IgD-negative memory B cell (primary cell): Measurements from ENCODE around the gene KIFC1. TPM values are rescaled to one million over a fixed set of nuclear protein-coding genes. Genes with fewer than 3 reads are reported as not detected.
"Not testable (repeated sequence)": the region's sequence is repeated elsewhere in the genome, so short reads cannot be mapped to it uniquely, and the experiment has no call there.

Experiments
- H3K27ac Mint-ChIP-seq, 3 donors: one replicate each; pipeline ENCODE4 v1.8.0; 2020 to 2022; ENCODE audit warnings: mild to moderate bottlenecking in 3 of 3, mixed read lengths in 3 of 3, moderate library complexity in 1 of 3
- H3K27me3 Mint-ChIP-seq: one replicate; pipeline ENCODE4 v1.8.0; 2021; ENCODE audit warnings: mixed read lengths
- H3K36me3 Mint-ChIP-seq: one replicate; pipeline ENCODE4 v1.8.0; 2020; ENCODE audit warnings: mild to moderate bottlenecking, mixed read lengths
- H3K4me1 Mint-ChIP-seq, 3 donors: one replicate each; pipeline ENCODE4 v1.8.0; 2020 to 2022; ENCODE audit warnings: mixed read lengths in 3 of 3, mild to moderate bottlenecking in 1 of 3
- H3K4me3 Mint-ChIP-seq, 4 donors: one replicate each; pipeline ENCODE4 v1.8.0; 2020 to 2022; ENCODE audit warnings: mild to moderate bottlenecking in 4 of 4, mixed read lengths in 4 of 4, moderate library complexity in 3 of 4
- H3K9me3 Mint-ChIP-seq, 3 donors: one replicate each; pipeline ENCODE4 v1.8.0; 2020 to 2021; ENCODE audit warnings: mixed read lengths in 3 of 3, mild to moderate bottlenecking in 1 of 3
- polyA plus RNA-seq: library from polyadenylated mRNA; unstranded; fragments of 300-500 nt; fragmentation: Illumina TruSeq; gene quantifications from one replicate; pipeline ENCODE4 v1.2.3, GENCODE V29; 2021

KIFC1 gene, protein sequence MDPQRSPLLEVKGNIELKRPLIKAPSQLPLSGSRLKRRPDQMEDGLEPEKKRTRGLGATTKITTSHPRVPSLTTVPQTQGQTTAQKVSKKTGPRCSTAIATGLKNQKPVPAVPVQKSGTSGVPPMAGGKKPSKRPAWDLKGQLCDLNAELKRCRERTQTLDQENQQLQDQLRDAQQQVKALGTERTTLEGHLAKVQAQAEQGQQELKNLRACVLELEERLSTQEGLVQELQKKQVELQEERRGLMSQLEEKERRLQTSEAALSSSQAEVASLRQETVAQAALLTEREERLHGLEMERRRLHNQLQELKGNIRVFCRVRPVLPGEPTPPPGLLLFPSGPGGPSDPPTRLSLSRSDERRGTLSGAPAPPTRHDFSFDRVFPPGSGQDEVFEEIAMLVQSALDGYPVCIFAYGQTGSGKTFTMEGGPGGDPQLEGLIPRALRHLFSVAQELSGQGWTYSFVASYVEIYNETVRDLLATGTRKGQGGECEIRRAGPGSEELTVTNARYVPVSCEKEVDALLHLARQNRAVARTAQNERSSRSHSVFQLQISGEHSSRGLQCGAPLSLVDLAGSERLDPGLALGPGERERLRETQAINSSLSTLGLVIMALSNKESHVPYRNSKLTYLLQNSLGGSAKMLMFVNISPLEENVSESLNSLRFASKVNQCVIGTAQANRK
- polyA plus RNA-seq: 0.23 TPM

DNA sequence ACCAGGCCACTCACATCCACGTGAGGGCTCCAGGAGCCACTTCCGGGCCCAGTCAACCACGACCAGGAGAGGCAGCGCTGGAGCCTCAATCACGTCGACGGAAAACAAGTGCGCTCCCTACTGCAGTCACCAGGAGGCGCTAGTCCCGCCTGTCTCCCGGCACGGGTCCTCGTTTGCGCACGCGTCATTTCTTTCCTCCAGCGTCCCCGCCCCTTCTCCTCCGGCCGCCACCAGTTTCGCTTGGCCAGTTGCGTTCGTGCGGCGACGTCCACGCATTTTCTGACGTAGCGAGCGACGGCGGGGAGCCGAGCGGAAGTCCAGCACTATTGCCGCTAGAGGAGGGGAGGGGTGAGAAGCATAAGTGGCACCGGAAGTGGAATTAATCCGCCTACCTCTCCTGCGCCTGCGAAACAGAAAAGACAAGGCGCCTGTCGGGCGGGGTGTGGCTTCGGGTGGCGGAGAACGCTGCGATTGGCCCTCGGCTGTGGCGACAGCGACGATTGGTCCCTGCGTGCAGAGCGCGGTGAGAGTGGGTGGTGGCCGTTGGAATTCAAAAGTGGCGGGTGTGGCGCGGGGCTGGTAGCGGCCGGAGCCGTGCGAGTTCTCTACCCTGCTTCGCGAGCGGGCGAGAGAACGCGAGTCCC is at the start of gene KIFC1:
TSS of gene KIFC1 (plus strand) at position 546 of the 644 bp plus-strand sequence. CDS start 163 bp downstream, outside the sequence.
- peaks cover 10 to 26% (median 24%) of the 10 kb centered on the region in 3 donors for H3K4me1 Mint-ChIP-seq
- H3K9me3 Mint-ChIP-seq: no peaks in the 10 kb centered on the region
- H3K27ac Mint-ChIP-seq: peak within 1 kb of the TSS; percentile 64 to 99 (median 98)
- peaks cover 3% of the 10 kb centered on the region for H3K27me3 Mint-ChIP-seq
- no peaks in the 10 kb centered on the region for H3K36me3 Mint-ChIP-seq
- peak within 1 kb of the TSS; percentile 42 to 94 (median 82) for H3K4me3 Mint-ChIP-seq

DNA sequence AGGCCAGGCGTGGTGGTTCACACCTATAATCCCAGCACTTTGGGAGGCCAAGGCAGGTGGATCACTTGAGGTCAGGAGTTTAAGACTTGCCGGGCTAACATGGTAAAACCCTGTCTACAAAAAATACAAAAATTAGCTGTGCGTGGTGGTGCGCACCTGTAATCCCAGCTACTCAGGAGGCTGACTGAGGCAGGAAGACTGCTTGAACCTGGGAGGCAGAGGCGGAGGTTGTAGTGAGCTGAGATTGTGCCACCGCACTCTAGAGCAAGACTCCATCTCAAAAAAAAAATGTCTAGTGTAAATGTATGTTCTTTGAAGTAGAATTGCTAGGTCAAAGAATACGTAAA is 48.0 kb upstream of the KIFC1 start:
- not testable (repeated sequence) for H3K9me3 Mint-ChIP-seq, H3K27me3 Mint-ChIP-seq, H3K36me3 Mint-ChIP-seq
- peak overlapping the region; percentile 79 to 97 (median 90) for H3K4me3 Mint-ChIP-seq
- H3K27ac Mint-ChIP-seq: peak overlapping the region; percentile 91 to 99 (median 97)
- peaks cover 30 to 39% (median 36%) of the 10 kb centered on the region in 3 donors for H3K4me1 Mint-ChIP-seq

DNA sequence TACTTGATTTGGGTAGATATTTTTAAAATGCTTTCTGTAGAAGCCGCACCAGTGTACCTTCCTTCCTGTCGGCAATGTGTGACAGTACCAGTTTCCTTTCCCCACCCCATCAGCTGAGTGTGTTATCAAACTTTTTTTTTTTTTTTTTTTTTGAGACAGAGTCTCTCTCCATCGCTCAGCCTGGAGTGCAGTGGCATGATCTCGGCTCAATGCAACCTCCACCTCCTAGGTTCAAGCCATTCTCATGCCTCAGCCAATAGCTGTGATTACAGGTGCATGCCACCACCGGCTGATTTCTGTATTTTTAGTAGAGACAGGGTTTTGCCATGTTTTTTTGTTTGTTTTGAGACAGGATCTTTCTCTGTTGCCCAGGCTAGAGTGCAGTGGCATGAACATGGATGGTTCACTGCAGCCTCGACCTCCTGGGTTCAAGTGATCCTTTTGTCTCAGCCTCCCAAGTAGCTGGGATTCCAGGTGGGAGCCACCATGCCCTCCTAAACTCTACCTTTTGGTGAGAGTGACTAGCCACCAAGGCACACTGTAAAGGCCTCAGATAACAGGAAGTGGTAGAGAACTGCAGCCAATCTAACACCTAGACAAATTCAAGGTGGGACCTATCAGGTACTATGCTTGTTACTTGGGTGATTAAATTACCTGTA is 47.5 kb upstream of the KIFC1 start:
- Mint-ChIP-seq H3K4me3 (peak overlapping the region; percentile 79 to 97 (median 90)), H3K4me1 (peaks cover 30 to 35% (median 32%) of the 10 kb centered on the region in 3 donors), H3K27me3 (no peaks in the 10 kb centered on the region), H3K27ac (peak overlapping the region; percentile 91 to 99 (median 97)), H3K9me3 (no peaks in the 10 kb centered on the region), H3K36me3 (no peaks in the 10 kb centered on the region)

DNA sequence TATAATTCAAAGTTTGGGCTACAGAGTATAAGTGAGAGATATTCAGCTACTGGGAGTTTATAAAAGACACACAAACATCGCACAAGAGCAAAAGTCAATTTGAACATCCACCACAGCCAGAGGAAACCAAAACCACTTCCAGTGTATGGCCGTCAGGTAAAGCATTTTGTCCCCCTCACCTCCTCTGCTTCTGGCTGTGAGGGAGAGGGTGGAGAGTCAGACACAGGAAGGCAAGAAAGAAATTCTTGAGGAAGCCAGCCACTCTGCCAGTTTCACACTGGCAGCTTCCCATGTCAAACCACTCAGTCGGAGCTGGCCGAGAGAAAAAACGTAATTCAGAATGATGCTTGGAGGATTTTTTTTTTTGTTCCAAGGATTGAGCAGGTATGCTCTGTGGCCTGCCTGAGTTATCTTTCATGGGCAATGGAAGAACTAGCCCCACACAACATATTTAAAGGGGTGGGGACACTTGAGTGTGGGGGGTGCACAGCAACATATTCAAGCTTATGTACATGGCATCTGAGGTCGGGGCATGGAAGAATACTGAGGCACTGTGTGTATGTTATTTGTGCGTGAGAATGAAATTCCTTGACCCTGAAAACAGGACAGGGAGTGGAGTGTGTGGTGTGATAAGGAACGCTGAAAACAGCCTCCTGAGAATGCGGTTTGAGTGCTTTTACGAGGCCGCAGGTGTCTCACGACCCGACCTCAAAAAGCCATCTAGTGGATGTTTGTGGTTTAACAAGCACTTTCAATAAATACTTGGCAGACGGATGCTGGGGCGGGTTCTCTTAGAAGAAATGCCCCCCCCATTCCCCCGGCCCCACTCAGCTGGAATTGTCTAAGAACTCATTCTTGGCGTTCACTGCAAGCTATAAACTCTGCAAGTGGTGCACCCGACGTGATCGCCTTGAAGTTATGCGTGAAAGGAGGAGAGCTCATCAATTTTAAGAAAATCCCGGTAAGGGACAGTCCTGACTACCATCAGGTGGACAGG is 46.6 kb upstream of the KIFC1 start:
- Mint-ChIP-seq H3K4me1 (peaks cover 27 to 31% (median 28%) of the 10 kb centered on the region in 3 donors), H3K27ac (peak overlapping the region; percentile 91 to 99 (median 97)), H3K36me3 (no peaks in the 10 kb centered on the region), H3K4me3 (peak overlapping the region; percentile 79 to 97 (median 90)), H3K9me3 (no peaks in the 10 kb centered on the region), H3K27me3 (no peaks in the 10 kb centered on the region)

DNA sequence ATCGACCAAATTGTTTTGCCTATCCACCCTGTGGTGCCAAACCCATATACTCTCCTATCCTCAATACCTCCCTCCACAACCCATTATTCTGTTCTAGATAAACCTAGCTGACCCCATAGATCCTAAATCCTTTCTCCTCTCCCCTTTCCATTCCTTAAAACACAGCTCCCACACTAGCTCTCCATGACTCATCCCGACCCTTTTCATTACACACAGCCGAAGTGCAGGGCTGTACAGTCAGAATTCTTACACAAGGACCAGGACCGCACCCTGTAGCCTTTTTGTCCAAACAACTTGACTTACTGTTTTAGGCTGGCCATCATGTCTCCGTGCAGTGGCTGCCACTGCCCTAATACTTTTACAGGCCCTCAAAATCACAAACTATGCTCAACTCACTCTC is 44.7 kb upstream of the KIFC1 start:
- H3K4me3 Mint-ChIP-seq: peak overlapping the region in 2 of 4 donors; percentile 4 to 64
- not testable (repeated sequence) for H3K9me3 Mint-ChIP-seq
- peaks cover 23 to 37% (median 25%) of the 10 kb centered on the region in 3 donors for H3K4me1 Mint-ChIP-seq

DNA sequence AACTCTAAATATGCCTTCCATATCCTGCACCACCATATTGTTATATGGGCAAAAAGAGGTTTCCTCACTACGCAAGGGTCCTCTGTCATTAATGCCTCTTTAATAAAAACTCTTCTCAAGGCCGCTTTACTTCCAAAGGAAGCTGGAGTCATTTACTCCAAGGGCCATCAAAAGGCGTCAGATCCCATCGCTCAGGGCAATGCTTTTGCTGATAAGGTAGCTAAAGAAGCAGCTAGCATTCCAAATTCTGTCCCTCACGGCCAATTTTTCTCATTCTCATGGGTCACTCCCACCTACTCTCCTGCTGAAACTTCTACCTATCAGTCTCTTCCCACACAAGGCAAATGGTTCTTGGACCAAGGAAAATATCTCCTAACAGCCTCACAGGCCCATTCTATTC is 43.8 kb upstream of the KIFC1 start:
- H3K4me1 Mint-ChIP-seq: peaks cover 22 to 37% (median 25%) of the 10 kb centered on the region in 3 donors
- H3K36me3 Mint-ChIP-seq: no peaks in the 10 kb centered on the region
- H3K27ac Mint-ChIP-seq: peak overlapping the region in 1 of 3 donors; percentile 52
- no peaks in the 10 kb centered on the region for H3K9me3 Mint-ChIP-seq
- peak overlapping the region in 1 of 4 donors; percentile 13 for H3K4me3 Mint-ChIP-seq
- H3K27me3 Mint-ChIP-seq: no peaks in the 10 kb centered on the region

More for the DNA sequence above, 44.7 kb upstream of the KIFC1 start:
- H3K36me3 Mint-ChIP-seq, H3K27me3 Mint-ChIP-seq: not testable (repeated sequence)
- H3K27ac Mint-ChIP-seq: peak overlapping the region in 1 of 3 donors; percentile 52

DNA sequence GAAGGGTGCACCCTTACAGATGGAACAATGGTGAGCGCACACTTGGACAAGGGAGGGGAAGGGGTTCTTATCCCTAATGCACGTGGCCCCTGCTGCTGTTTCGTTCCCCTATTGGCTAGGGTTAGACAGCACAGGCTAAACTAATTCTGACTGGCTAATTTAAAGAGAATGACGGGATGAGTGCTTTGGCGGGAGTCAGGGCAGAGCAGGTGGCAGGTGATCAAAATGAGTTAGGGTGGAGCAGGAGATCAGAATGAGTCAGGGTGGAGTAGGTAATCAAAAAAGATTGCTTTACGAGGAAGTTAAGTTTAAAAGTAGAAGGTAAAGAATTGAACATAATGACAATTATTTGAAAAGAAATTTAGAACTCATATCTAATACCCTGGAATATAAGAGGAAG is 35.8 kb upstream of the KIFC1 start:
- not testable (repeated sequence) for H3K36me3 Mint-ChIP-seq, H3K9me3 Mint-ChIP-seq, H3K27me3 Mint-ChIP-seq, H3K4me1 Mint-ChIP-seq, H3K4me3 Mint-ChIP-seq
- H3K27ac Mint-ChIP-seq: peak overlapping the region in 1 of 3 donors; percentile 37

DNA sequence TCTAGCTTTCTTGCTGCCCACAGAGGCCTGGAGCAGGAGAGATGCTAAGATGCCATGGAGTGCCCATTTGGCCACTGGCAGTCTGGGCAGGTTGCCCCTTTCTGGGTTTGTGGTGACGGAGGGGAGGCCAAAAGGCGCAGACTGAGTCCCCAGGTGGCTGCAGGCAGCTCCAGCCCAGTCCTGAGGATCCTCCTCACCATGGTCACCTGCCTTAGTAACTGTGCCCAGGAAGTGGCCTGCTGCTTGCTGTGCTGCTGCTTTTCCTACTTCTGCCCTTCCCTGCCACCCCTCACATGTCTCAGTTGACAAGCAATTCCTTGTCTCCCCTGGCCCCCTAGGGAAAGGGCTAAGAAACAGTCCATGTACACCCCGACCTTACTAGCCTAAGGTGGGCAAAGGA is 35.3 kb upstream of the KIFC1 start:
- no peaks in the 10 kb centered on the region for H3K9me3 Mint-ChIP-seq
- peaks cover 4% of the 10 kb centered on the region for H3K36me3 Mint-ChIP-seq
- H3K4me3 Mint-ChIP-seq: no peak overlapping the region
- no peak overlapping the region for H3K27ac Mint-ChIP-seq
- H3K4me1 Mint-ChIP-seq: peaks cover 0 to 5% (median 0%) of the 10 kb centered on the region in 3 donors
- peaks cover 9% of the 10 kb centered on the region for H3K27me3 Mint-ChIP-seq

DNA sequence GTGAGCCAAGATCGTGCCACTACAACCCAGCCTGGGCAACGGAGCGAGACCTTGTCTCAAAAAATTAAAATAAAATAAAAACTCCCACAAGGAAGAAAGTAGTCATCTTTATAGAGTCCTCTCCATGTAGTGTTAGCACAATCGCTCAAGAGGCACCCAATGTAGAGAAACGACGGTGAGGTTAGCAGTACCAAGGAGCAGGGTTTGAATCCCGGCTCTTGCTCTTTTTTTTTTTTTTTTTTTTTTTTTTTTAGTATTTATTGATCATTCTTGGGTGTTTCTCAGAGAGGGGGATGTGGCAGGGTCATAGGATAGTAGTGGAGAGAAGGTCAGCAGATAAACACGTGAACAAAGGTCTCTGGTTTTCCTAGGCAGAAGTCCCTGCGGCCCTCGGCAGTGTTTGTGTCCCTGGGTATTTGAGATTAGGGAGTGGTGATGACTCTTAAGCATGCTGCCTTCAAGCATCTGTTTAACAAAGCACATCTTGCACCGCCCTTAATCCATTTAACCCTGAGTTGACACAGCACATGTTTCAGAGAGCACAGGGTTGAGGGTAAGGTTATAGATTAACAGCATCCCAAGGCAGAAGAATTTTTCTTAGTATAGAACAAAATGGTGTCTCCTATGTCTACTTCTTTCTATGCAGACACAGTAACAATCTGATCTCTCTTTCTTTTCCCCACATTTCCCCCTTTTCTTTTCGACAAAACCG is 34.3 kb upstream of the KIFC1 start:
- not testable (repeated sequence) for H3K9me3 Mint-ChIP-seq, H3K36me3 Mint-ChIP-seq, H3K27me3 Mint-ChIP-seq, H3K4me3 Mint-ChIP-seq, H3K4me1 Mint-ChIP-seq, H3K27ac Mint-ChIP-seq

DNA sequence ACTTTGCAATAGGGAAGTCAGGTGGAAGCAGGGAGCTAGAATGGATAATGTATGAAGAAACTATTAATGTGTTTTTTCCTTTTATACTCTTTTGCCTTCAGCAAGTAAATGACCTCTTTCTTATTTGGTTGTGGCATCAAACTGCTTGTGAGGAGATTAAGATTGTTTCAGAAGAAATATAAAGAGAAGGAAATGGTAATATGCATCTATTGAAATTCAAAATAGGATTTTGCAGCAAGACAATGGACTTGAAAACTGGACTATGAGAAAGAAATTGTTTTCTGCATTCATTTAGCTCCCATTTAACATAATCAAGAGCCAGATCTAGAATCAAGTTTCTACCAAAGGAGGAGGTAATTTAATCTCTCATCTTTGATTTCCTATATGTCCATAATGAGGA is 32.3 kb upstream of the KIFC1 start:
- peaks cover 4% of the 10 kb centered on the region for H3K36me3 Mint-ChIP-seq
- H3K27ac Mint-ChIP-seq: no peak overlapping the region
- H3K27me3 Mint-ChIP-seq: peaks cover 9% of the 10 kb centered on the region
- H3K9me3 Mint-ChIP-seq: no peaks in the 10 kb centered on the region
- peaks cover 0 to 2% (median 0%) of the 10 kb centered on the region in 3 donors for H3K4me1 Mint-ChIP-seq
- H3K4me3 Mint-ChIP-seq: no peak overlapping the region

DNA sequence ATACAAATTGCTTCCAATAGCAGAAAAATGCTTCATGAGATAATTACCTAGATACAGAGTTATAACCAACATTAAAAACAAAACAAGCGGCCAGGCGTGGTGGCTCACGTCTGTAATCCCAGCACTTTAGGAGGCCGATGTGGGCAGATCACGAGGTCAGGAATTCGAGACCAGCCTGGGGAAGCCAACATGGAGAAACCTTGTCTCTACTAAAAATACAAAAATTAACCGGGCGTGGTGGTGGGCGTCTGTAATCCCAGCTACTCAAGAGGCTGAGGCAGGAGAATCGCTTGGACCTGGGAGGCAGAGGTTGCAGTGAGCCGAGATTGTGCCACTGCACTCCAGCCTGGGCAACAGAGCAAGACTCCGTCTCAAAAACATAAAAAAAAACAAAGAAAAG is 28.1 kb upstream of the KIFC1 start:
- H3K36me3 Mint-ChIP-seq, H3K4me3 Mint-ChIP-seq, H3K27ac Mint-ChIP-seq, H3K9me3 Mint-ChIP-seq, H3K27me3 Mint-ChIP-seq, H3K4me1 Mint-ChIP-seq: not testable (repeated sequence)

DNA sequence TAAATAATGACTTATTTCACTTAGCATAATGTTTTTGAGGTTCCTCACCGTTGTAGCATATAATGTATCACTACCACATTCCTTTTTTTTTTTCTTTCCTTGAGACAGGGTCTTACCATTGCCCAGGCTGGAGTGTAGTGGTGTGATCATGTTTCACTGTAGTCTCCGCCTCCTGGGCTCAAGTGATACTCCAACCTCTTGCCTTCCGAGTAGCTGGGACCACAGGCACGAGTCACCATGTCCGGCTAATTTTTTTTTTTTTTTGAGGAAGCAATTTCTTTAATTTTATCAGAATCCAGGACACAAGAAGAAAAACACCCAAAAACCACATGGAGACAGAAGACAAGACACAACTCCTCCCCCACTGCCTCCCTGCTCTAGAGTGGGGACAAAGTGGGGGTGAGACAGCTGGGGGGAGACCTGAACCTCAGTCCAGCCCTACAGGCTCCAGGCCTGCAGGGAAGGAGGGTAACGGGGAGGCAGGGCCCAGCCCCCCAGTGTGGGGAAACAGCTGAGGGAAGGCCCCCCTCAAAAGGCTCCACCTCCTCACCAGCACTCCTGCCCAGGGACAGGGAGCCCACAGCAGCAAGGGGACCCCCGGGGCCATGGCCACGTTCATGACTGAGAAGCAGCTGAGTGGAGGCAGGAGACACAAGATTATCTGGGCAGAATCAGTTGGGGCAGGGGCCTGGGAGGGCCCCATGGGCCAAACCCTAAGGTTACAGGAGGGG is 27.0 kb upstream of the KIFC1 start:
- not testable (repeated sequence) for H3K36me3 Mint-ChIP-seq, H3K27ac Mint-ChIP-seq, H3K9me3 Mint-ChIP-seq, H3K4me3 Mint-ChIP-seq, H3K27me3 Mint-ChIP-seq, H3K4me1 Mint-ChIP-seq
